H9 (cell line): ENCODE results near the gene IMPDH2. TPM values are rescaled to one million over a fixed set of nuclear protein-coding genes. Genes with fewer than 3 reads are reported as not detected.

ENCODE experiments used
- DNase-seq: peaks from one replicate; pipeline ENCODE4 v3.0.0-alpha.2; 2017
- H2AFZ ChIP-seq: one replicate; pipeline ENCODE4 v1.6.1; 2013; ENCODE audit warnings: mild to moderate bottlenecking, low read length, control low read depth, moderate library complexity
- H2AK5ac ChIP-seq: 2 replicates; pipeline ENCODE4 v1.6.1; 2013; ENCODE audit warnings: low read length, control low read depth, mixed read lengths; ENCODE audit not compliant: insufficient read length
- H2BK120ac ChIP-seq: one replicate; pipeline ENCODE4 v1.6.1; 2013; ENCODE audit warnings: low read depth, mild to moderate bottlenecking, low read length, control low read depth, inconsistent platforms; ENCODE audit not compliant: poor library complexity, severe bottlenecking
- H2BK12ac ChIP-seq: 2 replicates; pipeline ENCODE4 v1.6.1; 2013; ENCODE audit warnings: low read length, control low read depth, mixed read lengths, low read depth; ENCODE audit not compliant: insufficient read length
- H2BK15ac ChIP-seq: 2 replicates; pipeline ENCODE4 v1.6.1; 2013; ENCODE audit warnings: low read depth, low read length, control low read depth
- H2BK20ac ChIP-seq: one replicate; pipeline ENCODE4 v1.6.1; 2013; ENCODE audit warnings: low read depth, mild to moderate bottlenecking, low read length, control low read depth, inconsistent platforms; ENCODE audit not compliant: poor library complexity, severe bottlenecking
- H2BK5ac ChIP-seq: 2 replicates; pipeline ENCODE4 v1.6.1; 2013; ENCODE audit warnings: low read length, control low read depth, mixed read lengths; ENCODE audit not compliant: insufficient read length
- H3K14ac ChIP-seq: 2 replicates; pipeline ENCODE4 v1.6.1; 2013; ENCODE audit warnings: low read length, control low read depth; ENCODE audit not compliant: insufficient read depth
- H3K18ac ChIP-seq: 2 replicates; pipeline ENCODE4 v1.6.1; 2013; ENCODE audit warnings: low read depth, mild to moderate bottlenecking, mixed read lengths, low read length, control low read depth; ENCODE audit not compliant: insufficient read length
- H3K23ac ChIP-seq: 2 replicates; pipeline ENCODE4 v1.6.1; 2013; ENCODE audit warnings: low read length, control low read depth, mixed read lengths, low read depth; ENCODE audit not compliant: insufficient read length
- H3K23me2 ChIP-seq: 2 replicates; pipeline ENCODE4 v1.6.1; 2013; ENCODE audit warnings: low read depth, mild to moderate bottlenecking, mixed read lengths, low read length, control low read depth; ENCODE audit not compliant: insufficient read length, poor library complexity, severe bottlenecking
- H3K27ac ChIP-seq: 2 replicates; pipeline ENCODE4 v1.5.1; 2013; ENCODE audit warnings: low read length, control low read depth, mixed read lengths, low read depth; ENCODE audit not compliant: insufficient read length
- H3K27me3 ChIP-seq: 2 replicates; pipeline ENCODE4 v1.6.1; 2013; ENCODE audit warnings: low read length, control low read depth, inconsistent platforms; ENCODE audit not compliant: insufficient read depth
- H3K4ac ChIP-seq: 2 replicates; pipeline ENCODE4 v1.6.1; 2013; ENCODE audit warnings: low read depth, mild to moderate bottlenecking, control low read depth, inconsistent platforms, low read length, moderate library complexity
- H3K4me1 ChIP-seq: 2 replicates; pipeline ENCODE4 v1.6.1; 2013; ENCODE audit warnings: low read length, control low read depth, inconsistent platforms; ENCODE audit not compliant: insufficient read depth
- H3K4me2 ChIP-seq: 2 replicates; pipeline ENCODE4 v1.6.1; 2013; ENCODE audit warnings: low read length, control low read depth, mixed read lengths; ENCODE audit not compliant: insufficient read length, insufficient read depth
- H3K56ac ChIP-seq: 2 replicates; pipeline ENCODE4 v1.6.1; 2013; ENCODE audit warnings: low read depth, mild to moderate bottlenecking, mixed read lengths, low read length, control low read depth; ENCODE audit not compliant: insufficient read length
- H3K79me1 ChIP-seq: 2 replicates; pipeline ENCODE4 v1.6.1; 2013; ENCODE audit warnings: low read depth, mild to moderate bottlenecking, moderate library complexity, low read length, control low read depth, inconsistent platforms; ENCODE audit not compliant: insufficient read depth, poor library complexity, severe bottlenecking
- H3K79me2 ChIP-seq: 2 replicates; pipeline ENCODE4 v1.6.1; 2013; ENCODE audit warnings: low read length, control low read depth, inconsistent platforms; ENCODE audit not compliant: insufficient read depth
- H3K9ac ChIP-seq: 2 replicates; pipeline ENCODE4 v1.6.1; 2013; ENCODE audit warnings: low read length, control low read depth, mixed read lengths; ENCODE audit not compliant: insufficient read length; ENCODE audit errors: extremely low read depth
- H3K9me3 ChIP-seq: one replicate; pipeline ENCODE4 v1.6.1; 2013; ENCODE audit warnings: low read depth, low read length, inconsistent platforms; ENCODE audit not compliant: control insufficient read depth
- H3T11ph ChIP-seq: one replicate; pipeline ENCODE4 v1.6.1; 2013; ENCODE audit warnings: mild to moderate bottlenecking, low read length, control low read depth, inconsistent platforms
- H4K20me1 ChIP-seq: one replicate; pipeline ENCODE4 v1.6.1; 2013; ENCODE audit not compliant: control insufficient read depth, insufficient read length, insufficient read depth
- H4K5ac ChIP-seq: 2 replicates; pipeline ENCODE4 v1.6.1; 2013; ENCODE audit warnings: low read depth, mild to moderate bottlenecking, mixed read lengths, low read length, control low read depth; ENCODE audit not compliant: insufficient read length
- H4K8ac ChIP-seq: replicated peaks from 2 replicates; pipeline ENCODE4 v1.6.1; 2013; ENCODE audit warnings: low read length, control low read depth, mixed read lengths, low read depth; ENCODE audit not compliant: insufficient read length
- H4K91ac ChIP-seq: 2 replicates; pipeline ENCODE4 v1.6.1; 2013; ENCODE audit warnings: low read depth, mild to moderate bottlenecking, moderate library complexity, mixed read lengths, low read length, control low read depth; ENCODE audit not compliant: insufficient read length
- H3K27ac Mint-ChIP-seq, 3 experiments: 2 replicates in 2 of 3; 3 replicates in 1 of 3; pipeline ENCODE4 v1.8.0; 2020 to 2021; ENCODE audit warnings: mixed read lengths in 3 of 3, mild to moderate bottlenecking in 1 of 3, moderate library complexity in 1 of 3
- H3K27me3 Mint-ChIP-seq: 2 replicates; pipeline ENCODE4 v1.8.0; 2021; ENCODE audit warnings: low read depth, mild to moderate bottlenecking, moderate library complexity, mixed read lengths
- H3K36me3 Mint-ChIP-seq, 3 experiments: 2 replicates in 2 of 3; 3 replicates in 1 of 3; pipeline ENCODE4 v1.8.0; 2020 to 2021; ENCODE audit warnings: low read depth in 3 of 3, mixed read lengths in 3 of 3; ENCODE audit not compliant: insufficient read depth in 1 of 3
- H3K4me1 Mint-ChIP-seq, 2 experiments: 2 replicates each; pipeline ENCODE4 v1.8.0; 2020; ENCODE audit warnings: mixed read lengths in 2 of 2
- H3K4me3 Mint-ChIP-seq, 2 experiments: 2 replicates in 1 of 2; 3 replicates in 1 of 2; pipeline ENCODE4 v1.8.0; 2020 to 2021; ENCODE audit warnings: mild to moderate bottlenecking in 2 of 2, mixed read lengths in 2 of 2, moderate library complexity in 1 of 2
- H3K9me3 Mint-ChIP-seq, 2 experiments: 2 replicates in 1 of 2; 3 replicates in 1 of 2; pipeline ENCODE4 v1.8.0; 2020; ENCODE audit warnings: mild to moderate bottlenecking in 2 of 2, mixed read lengths in 2 of 2, moderate library complexity in 1 of 2
- WGBS: extraction: QIAGEN DNeasy Blood & Tissue Kit; methylation state at CpG from one replicate; pipeline ENCODE4 v1.1.7; 2013; ENCODE audit warnings: missing lambda C conversion rate, low lambda C conversion rate, mixed read lengths; ENCODE audit not compliant: insufficient read length; ENCODE audit errors: extremely low coverage; 5-methylcytosine and 5-hydroxymethylcytosine counted together
- total RNA-seq: library from RNA; stranded (reverse); gene quantifications from 2 replicates; pipeline ENCODE4 v1.2.1, GENCODE V29; 2021
- TF ChIP-seq, protein P1 (sequence below): fragments of 200-600 bp; sonication (generic); conservative IDR thresholded peaks from 3 replicates; pipeline ENCODE4 v1.8.0; 2021; ENCODE audit warnings: antibody characterized with exemption, mild to moderate bottlenecking

IMPDH2 gene
- total RNA-seq, 1 experiment from 2014 or later, result 408 TPM

DNA sequence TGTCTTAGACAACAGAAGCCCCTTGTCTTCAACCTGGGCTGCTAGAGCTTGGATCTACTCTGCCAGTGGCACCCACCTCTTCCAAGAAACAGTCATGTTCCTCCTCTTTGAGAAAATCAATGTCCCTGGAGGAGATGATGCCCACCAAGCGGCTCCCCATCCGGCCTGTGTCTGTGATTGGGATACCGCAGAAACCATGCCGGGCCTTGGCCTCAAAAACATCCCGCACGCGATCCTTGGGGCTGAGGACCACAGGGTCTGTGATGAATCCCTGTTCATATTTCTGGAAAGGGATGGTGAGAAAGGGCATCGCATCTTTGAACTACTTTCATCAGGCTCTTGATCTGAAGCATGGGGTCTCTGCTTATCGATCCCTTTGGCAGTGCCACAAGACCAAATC, 1.6 kb downstream of the IMPDH2 start:
- no peak overlapping the region for H2BK5ac ChIP-seq
- no peak overlapping the region for H3T11ph ChIP-seq
- Mint-ChIP-seq H3K36me3 (peaks cover 66 to 95% (median 75%) of the 10 kb centered on the region in 3 experiments), H3K4me3 (peak overlapping the region; percentile 90 to 96), H3K27ac (peak overlapping the region in 2 of 3 experiments; percentile 76 to 99; a peak in 2 of 7 replicates), H3K27me3 (no peaks in the 10 kb centered on the region; the same call in none of the 2 replicates), H3K9me3 (no peaks in the 10 kb centered on the region), H3K4me1 (peaks cover 20 to 28% of the 10 kb centered on the region in 2 experiments)
- H3K14ac ChIP-seq, result no peak overlapping the region
- H2AK5ac ChIP-seq, result no peak overlapping the region
- H3K23ac ChIP-seq, result no peak overlapping the region
- no peaks in the 10 kb centered on the region for H3K79me2 ChIP-seq
- peaks cover 7% of the 10 kb centered on the region for H4K20me1 ChIP-seq
- no peak overlapping the region for H2BK12ac ChIP-seq
- no peaks in the 10 kb centered on the region for H3K9me3 ChIP-seq
- H2BK120ac ChIP-seq, result no peak overlapping the region
- no peak overlapping the region for H4K91ac ChIP-seq
- H4K8ac ChIP-seq, result no peak overlapping the region
- H2BK15ac ChIP-seq, result no peak overlapping the region
- H3K4ac ChIP-seq, result no peak overlapping the region
- H3K79me1 ChIP-seq, result no peaks in the 10 kb centered on the region
- no peaks in the 10 kb centered on the region for H3K4me1 ChIP-seq
- H2BK20ac ChIP-seq, result no peak overlapping the region
- DNase-seq, result no peak
- H3K4me2 ChIP-seq, result peak overlapping the region; percentile 81
- H3K23me2 ChIP-seq, result peaks cover 5% of the 10 kb centered on the region
- H3K9ac ChIP-seq, result no peak overlapping the region
- H4K5ac ChIP-seq, result no peak overlapping the region
- WGBS, result no CpG with 5 or more reads among the region's 9 CpGs
- no peak overlapping the region for H3K18ac ChIP-seq
- H3K27me3 ChIP-seq, result no peaks in the 10 kb centered on the region
- no peak overlapping the region for H3K27ac ChIP-seq
- TF ChIP-seq, protein P1, sequence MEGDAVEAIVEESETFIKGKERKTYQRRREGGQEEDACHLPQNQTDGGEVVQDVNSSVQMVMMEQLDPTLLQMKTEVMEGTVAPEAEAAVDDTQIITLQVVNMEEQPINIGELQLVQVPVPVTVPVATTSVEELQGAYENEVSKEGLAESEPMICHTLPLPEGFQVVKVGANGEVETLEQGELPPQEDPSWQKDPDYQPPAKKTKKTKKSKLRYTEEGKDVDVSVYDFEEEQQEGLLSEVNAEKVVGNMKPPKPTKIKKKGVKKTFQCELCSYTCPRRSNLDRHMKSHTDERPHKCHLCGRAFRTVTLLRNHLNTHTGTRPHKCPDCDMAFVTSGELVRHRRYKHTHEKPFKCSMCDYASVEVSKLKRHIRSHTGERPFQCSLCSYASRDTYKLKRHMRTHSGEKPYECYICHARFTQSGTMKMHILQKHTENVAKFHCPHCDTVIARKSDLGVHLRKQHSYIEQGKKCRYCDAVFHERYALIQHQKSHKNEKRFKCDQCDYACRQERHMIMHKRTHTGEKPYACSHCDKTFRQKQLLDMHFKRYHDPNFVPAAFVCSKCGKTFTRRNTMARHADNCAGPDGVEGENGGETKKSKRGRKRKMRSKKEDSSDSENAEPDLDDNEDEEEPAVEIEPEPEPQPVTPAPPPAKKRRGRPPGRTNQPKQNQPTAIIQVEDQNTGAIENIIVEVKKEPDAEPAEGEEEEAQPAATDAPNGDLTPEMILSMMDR, result no peak
- no peak overlapping the region for H2AFZ ChIP-seq
- no peak overlapping the region for H3K56ac ChIP-seq
